ENCODE results near the gene SBSN. TPM values are rescaled to one million over a fixed set of nuclear protein-coding genes. Genes with fewer than 3 reads are reported as not detected.

Gene SBSN
- polyA plus RNA-seq, 2 of the 4 experiments (the other 2 are of a cell fraction) = 0.28 to 1.1 TPM

DNA sequence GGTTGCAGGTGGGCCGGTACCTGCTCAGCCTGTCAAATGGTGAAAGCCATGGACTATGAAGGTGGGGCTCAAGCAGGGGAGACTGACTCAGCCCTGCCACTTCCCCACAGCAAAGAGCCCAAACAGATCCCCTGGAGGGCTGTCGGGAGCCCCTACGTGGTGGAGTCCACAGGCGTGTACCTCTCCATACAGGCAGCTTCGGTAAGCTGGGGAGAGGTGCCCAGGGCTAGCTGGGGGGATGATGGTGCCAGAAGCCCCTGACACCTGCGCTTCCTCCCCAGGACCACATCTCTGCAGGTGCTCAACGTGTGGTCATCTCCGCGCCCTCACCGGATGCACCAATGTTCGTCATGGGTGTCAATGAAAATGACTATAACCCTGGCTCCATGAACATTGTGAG is 14.1 kb upstream of the SBSN start:
- H3K4me2 ChIP-seq = no peak overlapping the region
- 95% methylated on average over 11 of the region's 11 CpGs for WGBS (ENCODE audit: missing lambda C conversion rate)
- POLR2A ChIA-PET = no interaction called here
- peaks cover 14% of the 10 kb centered on the region for H3K4me1 ChIP-seq
- no peak overlapping the region for H3K27ac ChIP-seq
- H3K9me3 ChIP-seq = no peaks in the 10 kb centered on the region
- CTCF ChIA-PET = interaction anchor here (1.0 to 2.4 kb wide), 4 partner anchors 14 to 389 kb away, joined by 3 to 12 read pairs (median 7); no protein-coding TSS in a partner anchor
- FAIRE-seq (no peak), DNase-seq (ENCODE audit: low read depth in 1 of 2, low spot score in 1 of 2) (no peak), ATAC-seq (no peak)
- no peak overlapping the region for H3K4me3 ChIP-seq
- TF ChIP-seq NR3C1 (IDR thresholded peaks at IDR 0.05) (no peak), POLR2A (IDR thresholded peaks at IDR 0.05; ENCODE audit: low read length) (peak; percentile 19; the same call in 1 of the 2 replicates), ESRRA (IDR thresholded peaks at IDR 0.05; ENCODE audit: borderline replicate concordance, low read length) (no peak)
- TF ChIP-seq, protein P1, sequence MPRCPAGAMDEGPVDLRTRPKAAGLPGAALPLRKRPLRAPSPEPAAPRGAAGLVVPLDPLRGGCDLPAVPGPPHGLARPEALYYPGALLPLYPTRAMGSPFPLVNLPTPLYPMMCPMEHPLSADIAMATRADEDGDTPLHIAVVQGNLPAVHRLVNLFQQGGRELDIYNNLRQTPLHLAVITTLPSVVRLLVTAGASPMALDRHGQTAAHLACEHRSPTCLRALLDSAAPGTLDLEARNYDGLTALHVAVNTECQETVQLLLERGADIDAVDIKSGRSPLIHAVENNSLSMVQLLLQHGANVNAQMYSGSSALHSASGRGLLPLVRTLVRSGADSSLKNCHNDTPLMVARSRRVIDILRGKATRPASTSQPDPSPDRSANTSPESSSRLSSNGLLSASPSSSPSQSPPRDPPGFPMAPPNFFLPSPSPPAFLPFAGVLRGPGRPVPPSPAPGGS (IDR thresholded peaks at IDR 0.05) = no peak

DNA sequence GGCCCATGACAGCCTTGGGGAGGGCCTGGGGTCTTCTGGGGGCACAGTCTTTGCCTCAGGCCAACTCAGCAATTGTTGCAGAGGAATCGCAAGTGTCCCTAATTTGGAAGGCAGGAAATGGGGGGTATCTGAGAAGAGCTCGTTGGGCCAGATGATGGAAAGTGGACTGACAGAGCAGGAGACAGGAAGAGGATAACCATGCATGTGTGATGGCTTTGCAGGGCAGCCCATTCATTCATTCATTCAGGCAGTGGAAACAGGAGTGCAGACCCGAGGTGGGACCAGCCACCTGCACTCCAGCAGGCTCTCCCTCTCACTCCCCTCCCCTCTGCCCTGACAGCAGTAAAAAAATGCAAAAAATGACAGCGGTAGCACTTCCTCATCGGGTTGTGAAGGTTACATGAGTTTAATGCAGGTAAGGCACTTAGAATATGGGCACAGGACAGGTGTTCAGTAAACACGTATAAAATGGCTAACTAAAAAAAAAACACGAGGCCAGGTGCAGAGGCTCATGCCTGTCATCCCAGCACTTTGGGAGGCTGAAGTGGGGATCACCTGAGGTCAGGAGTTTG is 12.3 kb upstream of the SBSN start:
- ChIA-PET CTCF (interaction anchor here (1.0 to 4.6 kb wide), 5 partner anchors 9 to 30 kb away, joined by 3 to 31 read pairs (median 6); no protein-coding TSS in a partner anchor), POLR2A (interaction anchor here (0.6 to 1.0 kb wide), 2 partner anchors 11 to 27 kb away, joined by 3 to 4 read pairs; partner anchors contain the start of gene DMKN)
- no peak for DNase-seq (ENCODE audit: low read depth in 1 of 2, low spot score in 1 of 2)
- peaks cover 5% of the 10 kb centered on the region; the same call in 2 of the 3 replicates for H3K4me1 ChIP-seq
- no peak for FAIRE-seq
- H3K4me2 ChIP-seq = no peak overlapping the region
- no peak for ATAC-seq
- H3K9me3 ChIP-seq = no peaks in the 10 kb centered on the region
- TF ChIP-seq TFCP2L1 (CRISPR knock-in tag; IDR thresholded peaks at IDR 0.05) (no peak), CHD4 (IDR thresholded peaks at IDR 0.05; ENCODE audit: borderline replicate concordance) (no peak), FOSL2 (IDR thresholded peaks at IDR 0.05) (no peak), FOSL2 (CRISPR knock-in tag; IDR thresholded peaks at IDR 0.05) (no peak), RFX5 (IDR thresholded peaks at IDR 0.05) (no peak), PHF8 (IDR thresholded peaks at IDR 0.05; ENCODE audit: borderline replicate concordance, low read depth) (no peak), HOXB13 (CRISPR knock-in tag; IDR thresholded peaks at IDR 0.05; ENCODE audit: low read depth) (no peak), CHD2 (IDR thresholded peaks at IDR 0.05; ENCODE audit: low read length, partially characterized antibody) (no peak), HEYL (CRISPR knock-in tag; IDR thresholded peaks at IDR 0.05) (no peak), ZSCAN20 (CRISPR knock-in tag; IDR thresholded peaks at IDR 0.05) (no peak), KDM1A (IDR thresholded peaks at IDR 0.05; ENCODE audit: low read depth) (no peak), POLR2A (IDR thresholded peaks at IDR 0.05; ENCODE audit: low read length) (no peak), NPAS2 (CRISPR knock-in tag; IDR thresholded peaks at IDR 0.05; ENCODE audit: borderline replicate concordance) (no peak), POLR2AphosphoS2 (conservative IDR thresholded peaks at IDR 0.05; ENCODE audit: low read length) (no peak), CBX2 (IDR thresholded peaks at IDR 0.05; ENCODE audit: borderline replicate concordance, low read depth) (no peak)
- TF ChIP-seq, protein P2, sequence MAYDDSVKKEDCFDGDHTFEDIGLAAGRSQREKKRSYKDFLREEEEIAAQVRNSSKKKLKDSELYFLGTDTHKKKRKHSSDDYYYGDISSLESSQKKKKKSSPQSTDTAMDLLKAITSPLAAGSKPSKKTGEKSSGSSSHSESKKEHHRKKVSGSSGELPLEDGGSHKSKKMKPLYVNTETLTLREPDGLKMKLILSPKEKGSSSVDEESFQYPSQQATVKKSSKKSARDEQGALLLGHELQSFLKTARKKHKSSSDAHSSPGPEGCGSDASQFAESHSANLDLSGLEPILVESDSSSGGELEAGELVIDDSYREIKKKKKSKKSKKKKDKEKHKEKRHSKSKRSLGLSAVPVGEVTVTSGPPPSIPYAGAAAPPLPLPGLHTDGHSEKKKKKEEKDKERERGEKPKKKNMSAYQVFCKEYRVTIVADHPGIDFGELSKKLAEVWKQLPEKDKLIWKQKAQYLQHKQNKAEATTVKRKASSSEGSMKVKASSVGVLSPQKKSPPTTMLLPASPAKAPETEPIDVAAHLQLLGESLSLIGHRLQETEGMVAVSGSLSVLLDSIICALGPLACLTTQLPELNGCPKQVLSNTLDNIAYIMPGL (CRISPR knock-in tag; IDR thresholded peaks at IDR 0.05; ENCODE audit: borderline replicate concordance) = no peak
- TF ChIP-seq, protein P3, sequence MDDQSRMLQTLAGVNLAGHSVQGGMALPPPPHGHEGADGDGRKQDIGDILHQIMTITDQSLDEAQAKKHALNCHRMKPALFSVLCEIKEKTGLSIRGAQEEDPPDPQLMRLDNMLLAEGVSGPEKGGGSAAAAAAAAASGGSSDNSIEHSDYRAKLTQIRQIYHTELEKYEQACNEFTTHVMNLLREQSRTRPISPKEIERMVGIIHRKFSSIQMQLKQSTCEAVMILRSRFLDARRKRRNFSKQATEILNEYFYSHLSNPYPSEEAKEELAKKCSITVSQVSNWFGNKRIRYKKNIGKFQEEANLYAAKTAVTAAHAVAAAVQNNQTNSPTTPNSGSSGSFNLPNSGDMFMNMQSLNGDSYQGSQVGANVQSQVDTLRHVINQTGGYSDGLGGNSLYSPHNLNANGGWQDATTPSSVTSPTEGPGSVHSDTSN (IDR thresholded peaks at IDR 0.05) = no peak
- TF ChIP-seq, protein P4, sequence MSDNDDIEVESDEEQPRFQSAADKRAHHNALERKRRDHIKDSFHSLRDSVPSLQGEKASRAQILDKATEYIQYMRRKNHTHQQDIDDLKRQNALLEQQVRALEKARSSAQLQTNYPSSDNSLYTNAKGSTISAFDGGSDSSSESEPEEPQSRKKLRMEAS (IDR thresholded peaks at IDR 0.05) = no peak
- TF ChIP-seq, protein P5, sequence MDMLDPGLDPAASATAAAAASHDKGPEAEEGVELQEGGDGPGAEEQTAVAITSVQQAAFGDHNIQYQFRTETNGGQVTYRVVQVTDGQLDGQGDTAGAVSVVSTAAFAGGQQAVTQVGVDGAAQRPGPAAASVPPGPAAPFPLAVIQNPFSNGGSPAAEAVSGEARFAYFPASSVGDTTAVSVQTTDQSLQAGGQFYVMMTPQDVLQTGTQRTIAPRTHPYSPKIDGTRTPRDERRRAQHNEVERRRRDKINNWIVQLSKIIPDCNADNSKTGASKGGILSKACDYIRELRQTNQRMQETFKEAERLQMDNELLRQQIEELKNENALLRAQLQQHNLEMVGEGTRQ (IDR thresholded peaks at IDR 0.05) = no peak
- TF ChIP-seq, protein P6, sequence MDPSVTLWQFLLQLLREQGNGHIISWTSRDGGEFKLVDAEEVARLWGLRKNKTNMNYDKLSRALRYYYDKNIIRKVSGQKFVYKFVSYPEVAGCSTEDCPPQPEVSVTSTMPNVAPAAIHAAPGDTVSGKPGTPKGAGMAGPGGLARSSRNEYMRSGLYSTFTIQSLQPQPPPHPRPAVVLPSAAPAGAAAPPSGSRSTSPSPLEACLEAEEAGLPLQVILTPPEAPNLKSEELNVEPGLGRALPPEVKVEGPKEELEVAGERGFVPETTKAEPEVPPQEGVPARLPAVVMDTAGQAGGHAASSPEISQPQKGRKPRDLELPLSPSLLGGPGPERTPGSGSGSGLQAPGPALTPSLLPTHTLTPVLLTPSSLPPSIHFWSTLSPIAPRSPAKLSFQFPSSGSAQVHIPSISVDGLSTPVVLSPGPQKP (IDR thresholded peaks at IDR 0.05; ENCODE audit: low read depth, low read length) = no peak
- H3K27ac ChIP-seq = no peak overlapping the region
- no peak overlapping the region for H3K4me3 ChIP-seq
- WGBS (ENCODE audit: missing lambda C conversion rate) = 86% methylated on average over 7 of the region's 7 CpGs

Data from A549 (cell line).